HEK293T (cell line): ENCODE data around the gene CFAP410.

ENCODE experiments used
- CTCF ChIA-PET: fragments of 350-600 bp; formaldehyde crosslinking; extraction: SDS; loops from one replicate; lab custom pipeline; 2021; ENCODE audit warnings: antibody characterized with exemption, inconsistent platforms; lab: Yijun Ruan, JAX
- POLR2A ChIA-PET: fragments of 350-600 bp; formaldehyde crosslinking; extraction: SDS; loops from one replicate; lab custom pipeline; 2020; ENCODE audit warnings: antibody characterized with exemption, inconsistent platforms; lab: Yijun Ruan, JAX
- DNase-seq: peaks from one replicate; pipeline ENCODE4 v3.0.0; 2012; ENCODE audit warnings: mixed read lengths; ENCODE audit errors: extremely low spot score
- ARNT ChIP-seq: fragments of 450-650 bp; IDR thresholded peaks from 2 replicates; pipeline ENCODE4 v1.6.1; 2017; ENCODE audit warnings: mild to moderate bottlenecking
- BHLHE40 ChIP-seq: fragments of 450-650 bp; IDR thresholded peaks from 2 replicates; pipeline ENCODE4 v1.6.1; 2016; ENCODE audit warnings: mild to moderate bottlenecking, moderate library complexity, borderline replicate concordance
- CTBP1 ChIP-seq: fragments of 450-650 bp; IDR thresholded peaks from 2 replicates; pipeline ENCODE4 v1.6.1; 2016; ENCODE audit warnings: borderline replicate concordance
- ELF4 ChIP-seq: fragments of 450-650 bp; IDR thresholded peaks from 2 replicates; pipeline ENCODE4 v1.6.1; 2017; ENCODE audit warnings: antibody characterized with exemption
- FOXA1 ChIP-seq: fragments of 450-650 bp; IDR thresholded peaks from 2 replicates; pipeline ENCODE4 v1.6.1; 2016; ENCODE audit warnings: mild to moderate bottlenecking
- FOXK2 ChIP-seq: fragments of 450-650 bp; IDR thresholded peaks from 2 replicates; pipeline ENCODE4 v1.6.1; 2016; ENCODE audit warnings: mild to moderate bottlenecking
- FOXM1 ChIP-seq: fragments of 450-650 bp; IDR thresholded peaks from 2 replicates; pipeline ENCODE4 v1.6.1; 2017; ENCODE audit warnings: mild to moderate bottlenecking, borderline replicate concordance
- HDGF ChIP-seq: fragments of 450-650 bp; IDR thresholded peaks from 2 replicates; pipeline ENCODE4 v1.6.1; 2017; ENCODE audit warnings: antibody characterized with exemption, borderline replicate concordance
- L3MBTL2 ChIP-seq: fragments of 450-650 bp; conservative IDR thresholded peaks from 2 replicates; pipeline ENCODE4 v1.6.1; 2016; ENCODE audit warnings: mild to moderate bottlenecking
- LEF1 ChIP-seq: fragments of 450-650 bp; IDR thresholded peaks from 2 replicates; pipeline ENCODE4 v1.6.1; 2017; ENCODE audit warnings: mild to moderate bottlenecking, borderline replicate concordance
- NFRKB ChIP-seq: fragments of 450-650 bp; IDR thresholded peaks from 2 replicates; pipeline ENCODE4 v1.6.1; 2016; ENCODE audit warnings: mild to moderate bottlenecking, moderate library complexity
- PKNOX1 ChIP-seq: fragments of 450-650 bp; IDR thresholded peaks from 2 replicates; pipeline ENCODE4 v1.6.1; 2016
- SP1 ChIP-seq: fragments of 450-650 bp; IDR thresholded peaks from 2 replicates; pipeline ENCODE4 v1.6.1; 2017
- SUZ12 ChIP-seq: fragments of 450-650 bp; IDR thresholded peaks from 2 replicates; pipeline ENCODE4 v1.6.1; 2016; ENCODE audit warnings: mild to moderate bottlenecking
- TARDBP ChIP-seq: fragments of 450-650 bp; IDR thresholded peaks from 2 replicates; pipeline ENCODE4 v1.6.1; 2016
- ZNF384 ChIP-seq: fragments of 450-650 bp; IDR thresholded peaks from 2 replicates; pipeline ENCODE4 v1.6.1; 2016

CFAP410 gene

GRCh38 chr21:44324106-44324853 lies 14.9 kb downstream of the CFAP410 start:
- POLR2A ChIA-PET, result no interaction called here
- CTCF ChIA-PET, result no interaction called here
- DNase-seq, result no peak
- TF ChIP-seq ELF4 (no peak), TARDBP (no peak), ZNF384 (no peak), FOXM1 (no peak), FOXK2 (no peak), HDGF (no peak), LEF1 (no peak), BHLHE40 (no peak), CTBP1 (no peak), L3MBTL2 (no peak), SUZ12 (no peak), NFRKB (no peak)

DNA sequence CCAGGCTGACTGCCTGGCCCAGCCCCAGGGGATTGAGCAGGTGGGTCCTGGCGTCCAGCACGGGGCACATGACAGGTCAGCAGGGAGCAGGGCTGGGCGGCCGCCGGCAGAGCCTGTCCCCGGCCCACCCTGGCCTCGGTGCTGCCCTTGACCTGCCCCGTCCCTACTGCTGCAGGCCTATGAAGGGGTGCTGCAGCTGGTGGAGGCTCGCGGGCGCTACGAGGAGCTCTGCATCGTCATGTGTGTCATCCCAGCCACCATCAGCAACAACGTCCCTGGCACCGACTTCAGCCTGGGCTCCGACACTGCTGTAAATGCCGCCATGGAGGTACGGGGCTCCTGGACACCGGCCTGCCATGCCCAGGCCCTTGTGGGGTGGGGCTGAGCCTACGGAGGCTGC lies 15.6 kb downstream of the CFAP410 start:
- CTCF ChIA-PET, result no interaction called here
- POLR2A ChIA-PET, result no interaction called here
- TF ChIP-seq ZNF384 (no peak), PKNOX1 (no peak), FOXM1 (no peak), SP1 (no peak)
- no peak for DNase-seq

DNA sequence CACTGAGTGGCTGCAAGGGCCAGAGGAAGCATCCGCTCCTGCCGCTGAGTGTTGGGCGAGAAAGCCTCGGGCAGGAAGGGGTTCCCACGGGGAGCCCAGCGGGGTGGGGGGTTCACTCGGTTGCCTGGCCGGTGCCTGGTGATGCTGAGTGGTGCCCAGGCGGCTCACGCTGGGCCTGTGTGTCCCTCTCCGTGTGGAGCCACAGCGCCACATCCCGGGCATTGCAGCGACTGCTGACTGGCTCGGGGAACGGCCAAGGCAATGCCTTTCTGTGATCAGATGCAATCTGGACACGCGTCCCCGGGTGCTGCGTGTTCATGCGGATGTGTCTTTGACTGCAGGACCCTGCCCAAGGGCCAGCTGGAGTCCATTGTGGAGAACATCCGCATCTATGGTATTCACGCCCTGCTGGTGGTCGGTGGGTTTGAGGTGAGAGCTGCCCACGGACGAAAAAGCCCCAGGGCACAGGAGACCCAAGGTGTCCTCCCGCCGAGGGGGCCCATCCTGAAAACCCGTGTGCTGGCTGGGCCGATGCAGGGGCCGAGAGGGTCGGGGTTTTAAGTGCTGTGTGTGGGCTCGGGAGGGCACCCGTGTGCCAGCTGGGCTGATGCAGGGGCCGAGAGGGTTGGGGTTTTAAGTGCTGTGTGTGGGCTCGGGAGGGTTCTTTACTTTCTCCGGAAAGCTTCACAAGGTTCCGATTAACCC lies 16.4 kb downstream of the CFAP410 start:
- ChIA-PET POLR2A (no interaction called here), CTCF (no interaction called here)
- no peak for DNase-seq
- no peak for TF ChIP-seq L3MBTL2
- TF ChIP-seq FOXK2, result no peak
- no peak for TF ChIP-seq BHLHE40
- no peak for TF ChIP-seq FOXM1
- no peak for TF ChIP-seq ELF4
- no peak for TF ChIP-seq ARNT
- TF ChIP-seq HDGF, result no peak
- no peak for TF ChIP-seq CTBP1
- no peak for TF ChIP-seq SUZ12
- TF ChIP-seq ZNF384, result no peak
- TF ChIP-seq LEF1, result no peak
- no peak for TF ChIP-seq PKNOX1
- no peak for TF ChIP-seq FOXA1
- no peak for TF ChIP-seq TARDBP
- TF ChIP-seq NFRKB, result no peak

GRCh38 chr21:44321846-44322450 lies 17.2 kb downstream of the CFAP410 start:
- no peak for TF ChIP-seq BHLHE40
- no peak for TF ChIP-seq FOXM1
- no peak for TF ChIP-seq NFRKB
- no peak for TF ChIP-seq HDGF
- no peak for TF ChIP-seq FOXK2
- TF ChIP-seq ELF4, result no peak
- TF ChIP-seq SUZ12, result no peak
- no peak for TF ChIP-seq LEF1
- TF ChIP-seq L3MBTL2, result no peak
- TF ChIP-seq ARNT, result no peak
- TF ChIP-seq TARDBP, result no peak
- ChIA-PET CTCF (no interaction called here), POLR2A (no interaction called here)
- DNase-seq, result no peak

- POLR2A ChIA-PET, result no interaction called here
- no peak for DNase-seq
- CTCF ChIA-PET, result interaction anchor here (0.8 kb wide), 1 partner anchor 17 kb away, joined by 3 read pairs; no protein-coding TSS in a partner anchor
- no peak for TF ChIP-seq ZNF384
- no peak for TF ChIP-seq LEF1
- TF ChIP-seq TARDBP, result no peak
- no peak for TF ChIP-seq CTBP1
- no peak for TF ChIP-seq BHLHE40
- TF ChIP-seq L3MBTL2, result no peak
Observed at GRCh38 chr21:44320847-44321246, 18.3 kb downstream of the CFAP410 start.

GRCh38 chr21:44319407-44320065 lies 19.7 kb downstream of the CFAP410 start:
- TF ChIP-seq FOXA1 (no peak), SUZ12 (no peak), NFRKB (no peak), FOXK2 (no peak), BHLHE40 (no peak), HDGF (no peak), L3MBTL2 (no peak), SP1 (no peak)
- DNase-seq, result no peak
- POLR2A ChIA-PET, result no interaction called here
- CTCF ChIA-PET, result no interaction called here
